Bronchial epithelial cell (primary cell): ENCODE data around the gene CHST6. TPM values are rescaled to one million over a fixed set of nuclear protein-coding genes. Genes with fewer than 3 reads are reported as not detected.
A peak's percentile ranks its signal among the peaks of the same experiment; 100 is the strongest.
"Not testable (repeated sequence)": the region's sequence is repeated elsewhere in the genome, so short reads cannot be mapped to it uniquely, and the experiment has no call there.

ENCODE experiments used
- DNase-seq: peaks from one replicate; pipeline ENCODE4 v3.0.0-alpha.2; 2010; ENCODE audit warnings: low read depth
- FAIRE-seq: peaks from 2 replicates; lab custom pipeline; 2011; peaks lifted over from hg19 to GRCh38; lab: Jason Lieb, UNC
- H3K27me3 ChIP-seq: 2 replicates; pipeline ENCODE4 v1.5.1; 2011; ENCODE audit warnings: low read length; ENCODE audit not compliant: control insufficient read depth, insufficient read depth
- H3K36me3 ChIP-seq: 2 replicates; pipeline ENCODE4 v1.5.1; 2011; ENCODE audit warnings: low read length; ENCODE audit not compliant: control insufficient read depth, insufficient read depth
- H3K4me3 ChIP-seq: 2 replicates; pipeline ENCODE4 v1.5.1; 2011; ENCODE audit warnings: mild to moderate bottlenecking, low read depth, low read length, control low read depth
- CTCF ChIP-seq: IDR thresholded peaks from 2 replicates; pipeline ENCODE4 v1.5.1; 2011; ENCODE audit warnings: mild to moderate bottlenecking, moderate library complexity, low read length, control low read depth, inconsistent platforms; ENCODE audit not compliant: insufficient read depth, severe bottlenecking
- total RNA-seq: library from RNA; depleted of rRNA; stranded (reverse); fragments of >200 nt; gene quantifications from 2 replicates; pipeline ENCODE4 v1.2.1, GENCODE V29; 2014

Gene CHST6
- total RNA-seq, 1 donor from 2014 or later: 1.3 TPM

- no peak for TF ChIP-seq CTCF
- Histone ChIP-seq H3K4me3 (no peak overlapping the region), H3K27me3 (no peaks in the 10 kb centered on the region), H3K36me3 (no peaks in the 10 kb centered on the region)
- FAIRE-seq (no peak), DNase-seq (no peak)
Observed at GRCh38 chr16:75514296-75514695, 19.1 kb upstream of the CHST6 start.

GRCh38 chr16:75506574-75506973, 11.3 kb upstream of the CHST6 start:
- Histone ChIP-seq H3K27me3 (no peaks in the 10 kb centered on the region), H3K4me3 (no peak overlapping the region), H3K36me3 (no peaks in the 10 kb centered on the region)
- FAIRE-seq: no peak
- TF ChIP-seq CTCF: no peak
- DNase-seq: peak; percentile 97

- no peak for TF ChIP-seq CTCF
- Histone ChIP-seq H3K27me3 (no peaks in the 10 kb centered on the region), H3K4me3 (no peak overlapping the region), H3K36me3 (no peaks in the 10 kb centered on the region)
- DNase-seq (no peak), FAIRE-seq (no peak)
Observed at GRCh38 chr16:75506107-75506506, 10.9 kb upstream of the CHST6 start.

GRCh38 chr16:75503801-75504200, 8.6 kb upstream of the CHST6 start:
- DNase-seq (no peak), FAIRE-seq (no peak)
- TF ChIP-seq CTCF: no peak
- no peak overlapping the region for H3K4me3 ChIP-seq
- H3K36me3 ChIP-seq: no peaks in the 10 kb centered on the region
- H3K27me3 ChIP-seq: no peaks in the 10 kb centered on the region

GRCh38 chr16:75502916-75503605, 7.8 kb upstream of the CHST6 start:
- peak; percentile 71 for DNase-seq
- TF ChIP-seq CTCF: no peak
- Histone ChIP-seq H3K36me3 (no peaks in the 10 kb centered on the region), H3K4me3 (no peak overlapping the region), H3K27me3 (no peaks in the 10 kb centered on the region)
- FAIRE-seq: no peak

GRCh38 chr16:75501820-75502219, 6.6 kb upstream of the CHST6 start:
- DNase-seq: peak; percentile 77
- H3K36me3 ChIP-seq, FAIRE-seq, H3K4me3 ChIP-seq, H3K27me3 ChIP-seq: not testable (repeated sequence)
